HEK293 (cell line): ENCODE measurements around the gene GMIP.

ENCODE experiments used
- ZNF311 ChIP-seq: fragments of 450-650 bp; formaldehyde crosslinking; IDR thresholded peaks from 2 replicates; pipeline ENCODE4 v1.5.1; 2017; ENCODE audit warnings: missing biosample characterization, missing genetic modification characterization, borderline replicate concordance
- ZNF549 ChIP-seq: fragments of 450-650 bp; IDR thresholded peaks from 2 replicates; pipeline ENCODE4 v1.5.1; 2018; ENCODE audit warnings: missing biosample characterization, missing genetic modification characterization, mild to moderate bottlenecking, inconsistent platforms, moderate library complexity
- ZNF571 ChIP-seq: fragments of 450-650 bp; formaldehyde crosslinking; IDR thresholded peaks from 2 replicates; pipeline ENCODE4 v1.5.0; 2017; ENCODE audit warnings: missing biosample characterization, missing genetic modification characterization
- TF ChIP-seq, protein P1 (sequence below): IDR thresholded peaks from 2 replicates; pipeline ENCODE4 v1.6.1; 2011; ENCODE audit warnings: mild to moderate bottlenecking, low read depth, low read length, borderline replicate concordance
- TF ChIP-seq, protein P2 (sequence below): fragments of 450-650 bp; formaldehyde crosslinking; IDR thresholded peaks from 2 replicates; pipeline ENCODE4 v1.5.1; 2016; ENCODE audit warnings: missing biosample characterization, missing genetic modification characterization

DNA sequence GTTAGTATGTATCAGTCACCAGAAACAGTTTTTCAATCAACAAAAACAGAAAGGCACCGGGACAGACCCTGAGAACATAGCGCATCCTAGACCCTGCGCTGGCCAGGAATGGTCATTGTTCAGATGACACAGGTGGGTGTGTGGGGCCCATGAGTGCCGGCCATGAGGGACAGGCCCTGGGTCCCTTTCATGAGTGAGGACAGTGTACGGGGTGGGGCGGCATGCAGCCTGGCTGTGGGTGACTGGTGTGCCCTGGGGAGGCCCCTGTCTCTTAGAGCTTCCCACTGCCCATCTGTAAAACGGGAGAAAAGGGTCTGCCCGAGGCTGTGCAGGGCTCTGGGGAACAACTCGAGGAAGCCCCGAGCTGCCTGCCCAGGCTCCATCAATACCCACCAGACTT is 50.8 kb downstream of the GMIP start:
- TF ChIP-seq, protein P1, sequence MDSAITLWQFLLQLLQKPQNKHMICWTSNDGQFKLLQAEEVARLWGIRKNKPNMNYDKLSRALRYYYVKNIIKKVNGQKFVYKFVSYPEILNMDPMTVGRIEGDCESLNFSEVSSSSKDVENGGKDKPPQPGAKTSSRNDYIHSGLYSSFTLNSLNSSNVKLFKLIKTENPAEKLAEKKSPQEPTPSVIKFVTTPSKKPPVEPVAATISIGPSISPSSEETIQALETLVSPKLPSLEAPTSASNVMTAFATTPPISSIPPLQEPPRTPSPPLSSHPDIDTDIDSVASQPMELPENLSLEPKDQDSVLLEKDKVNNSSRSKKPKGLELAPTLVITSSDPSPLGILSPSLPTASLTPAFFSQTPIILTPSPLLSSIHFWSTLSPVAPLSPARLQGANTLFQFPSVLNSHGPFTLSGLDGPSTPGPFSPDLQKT = no peak
- TF ChIP-seq, protein P2, sequence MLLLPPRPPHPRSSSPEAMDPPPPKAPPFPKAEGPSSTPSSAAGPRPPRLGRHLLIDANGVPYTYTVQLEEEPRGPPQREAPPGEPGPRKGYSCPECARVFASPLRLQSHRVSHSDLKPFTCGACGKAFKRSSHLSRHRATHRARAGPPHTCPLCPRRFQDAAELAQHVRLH (tag by site-specific recombination) = no peak
- TF ChIP-seq ZNF549 (tag by site-specific recombination) (no peak), ZNF311 (tag by site-specific recombination) (no peak), ZNF571 (tag by site-specific recombination) (no peak)
